Activated T-cell treated with anti-CD3 and anti-CD28 coated beads, Interleukin-2, amount 50 U/mL, for 1 hour (primary cell): ENCODE results near the gene PRKCB.
"Not testable (repeated sequence)": the region's sequence is repeated elsewhere in the genome, so short reads cannot be mapped to it uniquely, and the experiment has no call there.

ENCODE experiments used
- DNase-seq: peaks from one replicate; pipeline ENCODE4 v3.0.0-alpha.2; 2020

The PRKCB gene

DNA sequence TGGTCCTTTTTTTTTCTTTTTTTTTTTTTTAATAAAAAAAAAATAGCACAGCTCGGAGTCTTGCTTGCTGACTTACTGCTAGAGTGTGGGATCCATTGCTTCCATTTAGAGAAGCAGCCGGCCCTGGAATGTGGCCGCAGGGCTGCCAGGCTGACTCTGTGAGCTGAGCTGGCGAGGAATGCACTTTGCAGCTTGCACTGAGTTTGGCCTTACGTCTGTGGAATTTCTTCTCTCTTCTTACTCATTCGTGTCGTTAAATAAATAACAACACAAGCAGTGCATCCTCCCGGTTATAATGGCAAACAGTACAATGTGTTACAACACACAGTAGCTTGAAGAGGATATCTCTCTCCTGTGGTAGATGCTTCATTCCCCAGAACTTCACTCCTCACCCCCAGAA lies 69.2 kb downstream of the PRKCB start:
- no peak for DNase-seq

DNA sequence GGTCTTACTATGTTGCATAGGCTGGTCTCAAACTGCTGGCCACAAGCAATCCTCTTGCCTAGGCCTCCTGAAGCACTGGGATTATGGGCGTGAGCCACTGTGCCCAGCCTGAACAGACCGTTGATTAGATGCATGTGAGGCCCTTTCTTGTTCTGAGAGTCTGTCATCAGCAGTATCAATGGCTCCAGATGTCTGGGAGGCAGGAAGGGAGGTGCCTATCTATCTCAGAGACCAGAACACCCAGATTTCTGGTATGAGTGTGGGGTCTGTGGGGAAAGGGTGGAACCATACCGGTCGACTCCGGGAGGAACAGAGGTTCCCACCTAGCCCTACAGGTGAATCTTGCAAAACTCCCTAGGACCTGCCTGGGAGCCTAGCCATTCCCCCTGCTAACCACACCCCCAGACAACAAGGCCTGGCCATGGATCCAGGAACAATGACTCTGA lies 71.7 kb downstream of the PRKCB start:
- DNase-seq: no peak

DNA sequence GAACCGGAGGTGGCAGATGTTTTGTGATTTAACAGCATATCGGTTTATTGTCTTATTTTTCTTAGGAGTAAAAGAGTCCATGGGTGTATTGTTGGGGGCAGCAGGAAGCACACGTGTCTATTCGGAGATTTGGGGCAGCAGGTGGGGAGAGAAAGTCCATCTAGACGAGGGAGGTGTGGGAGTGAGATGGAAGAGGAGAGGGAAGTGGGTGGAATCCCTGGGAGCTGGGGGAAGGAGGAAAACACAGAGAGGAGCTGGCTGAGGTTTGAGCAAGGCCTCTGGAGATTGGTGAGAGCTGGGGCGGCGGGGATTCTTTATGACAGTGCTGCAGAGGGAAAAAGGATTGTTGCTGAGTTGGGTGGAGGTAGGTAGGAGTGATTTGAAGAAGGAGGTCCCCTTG lies 72.1 kb downstream of the PRKCB start:
- DNase-seq: no peak

DNA sequence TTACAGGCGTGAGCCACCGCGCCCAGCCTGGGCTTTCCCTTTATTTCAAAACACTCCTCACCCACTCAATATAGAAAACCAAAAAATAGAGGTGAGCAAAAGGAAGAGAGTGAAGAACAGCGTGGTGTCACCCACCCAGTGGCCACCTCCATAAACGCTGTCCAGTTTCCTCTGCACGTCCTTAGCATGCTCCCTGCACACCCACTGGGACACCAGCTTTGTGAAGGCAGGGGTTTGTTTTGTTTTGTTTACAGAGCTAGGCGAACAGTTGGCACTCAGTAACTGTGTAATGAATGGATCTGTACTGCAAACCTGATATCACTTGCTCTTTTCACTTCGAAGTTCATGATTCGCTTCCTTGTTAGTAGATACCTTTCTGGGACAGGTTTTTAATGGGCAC lies 73.0 kb downstream of the PRKCB start:
- no peak for DNase-seq

DNA sequence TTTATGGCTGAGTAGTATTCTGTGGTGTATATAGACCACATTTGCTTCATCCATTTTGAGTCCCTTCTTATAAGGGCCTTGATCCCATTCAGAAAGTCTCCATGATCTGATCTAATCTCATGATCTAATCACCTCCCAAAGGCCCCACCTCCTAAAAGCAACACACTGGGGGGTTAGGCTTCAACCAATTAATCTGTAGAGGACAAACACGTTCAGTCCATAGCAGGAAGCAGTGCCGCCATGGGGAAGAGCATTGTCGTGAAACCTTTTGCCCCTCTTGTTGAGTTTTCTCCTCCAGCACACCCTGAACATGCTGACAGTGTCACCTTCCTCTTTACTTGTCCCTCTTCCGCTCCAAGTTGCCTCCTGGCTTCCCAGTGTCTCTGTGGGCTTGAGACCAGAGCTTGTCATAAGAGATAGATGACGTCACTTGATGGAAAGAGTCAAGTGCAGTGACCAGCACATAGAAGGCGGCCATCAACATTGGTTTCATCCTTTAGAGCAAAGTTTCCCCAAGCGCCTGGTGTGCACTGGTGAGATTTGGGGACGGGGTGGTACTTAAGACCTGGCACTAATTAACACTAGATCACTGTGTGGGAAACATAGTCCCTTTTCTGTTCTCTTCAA lies 74.1 kb downstream of the PRKCB start:
- DNase-seq: no peak

DNA sequence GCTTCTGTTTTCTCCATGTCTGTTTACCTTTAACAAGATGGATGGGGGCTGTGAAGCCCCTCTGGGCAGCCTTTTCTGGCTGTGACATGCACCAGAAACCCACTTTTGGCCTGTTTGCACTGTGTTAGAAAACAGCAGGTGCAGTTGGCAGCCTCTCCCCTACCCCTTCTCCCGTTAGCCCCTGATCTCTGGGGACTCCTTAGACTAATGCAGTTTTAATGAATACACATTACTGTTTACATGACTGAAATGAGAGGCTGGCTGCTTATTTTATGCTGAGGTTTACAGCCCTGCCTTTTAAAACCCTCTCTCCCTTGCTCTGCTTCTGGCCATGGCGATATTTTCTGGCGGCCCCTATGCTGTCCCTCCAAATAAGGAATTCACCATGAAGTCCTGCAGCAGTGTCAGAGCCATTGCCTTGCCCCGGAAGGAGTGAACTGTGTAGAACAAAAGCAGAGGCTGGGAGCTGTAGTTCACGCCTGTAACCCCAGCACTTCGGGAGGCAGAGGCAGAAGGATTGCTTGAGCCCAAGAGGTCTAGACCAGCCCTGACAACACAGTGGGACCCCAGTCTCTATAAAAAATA lies 79.3 kb downstream of the PRKCB start:
- no peak for DNase-seq

DNA sequence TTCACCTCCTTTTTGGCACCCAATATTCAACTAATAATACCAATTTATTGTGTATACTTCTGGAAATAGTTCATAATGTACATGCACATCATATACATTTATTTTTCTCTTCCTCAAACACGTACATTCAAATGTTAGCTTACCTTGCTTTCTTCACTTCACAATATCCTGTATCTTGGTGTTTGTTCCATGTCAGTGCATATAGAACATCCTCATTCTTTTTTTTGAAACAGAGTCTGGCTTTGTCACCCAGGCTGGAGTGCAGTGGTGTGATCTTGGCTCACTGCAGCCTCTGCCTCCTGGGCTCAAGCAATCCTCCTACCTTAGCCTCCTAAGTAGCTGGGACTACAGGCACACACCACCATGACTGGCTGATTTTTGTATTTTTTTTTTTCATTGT lies 80.8 kb downstream of the PRKCB start:
- not testable (repeated sequence) for DNase-seq

DNA sequence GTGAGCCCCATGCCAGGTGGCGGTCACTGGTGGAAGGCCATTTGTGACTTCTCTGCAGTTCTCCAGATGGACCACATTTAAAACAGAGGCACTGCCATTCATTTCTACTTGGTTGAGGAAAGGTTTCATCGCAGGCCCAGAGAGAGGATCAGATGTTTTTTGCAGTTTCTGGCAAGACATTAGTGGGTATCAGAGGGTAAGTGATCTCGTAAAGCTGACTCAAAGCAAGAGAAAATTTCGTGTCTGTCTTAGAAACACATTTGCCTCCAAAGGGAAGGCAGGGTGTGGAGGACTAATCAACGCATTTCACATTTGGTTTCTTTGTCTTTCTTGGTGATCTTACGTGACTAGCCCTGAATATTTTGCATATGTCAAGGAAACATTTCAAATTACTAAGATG lies 81.8 kb downstream of the PRKCB start:
- DNase-seq: no peak

DNA sequence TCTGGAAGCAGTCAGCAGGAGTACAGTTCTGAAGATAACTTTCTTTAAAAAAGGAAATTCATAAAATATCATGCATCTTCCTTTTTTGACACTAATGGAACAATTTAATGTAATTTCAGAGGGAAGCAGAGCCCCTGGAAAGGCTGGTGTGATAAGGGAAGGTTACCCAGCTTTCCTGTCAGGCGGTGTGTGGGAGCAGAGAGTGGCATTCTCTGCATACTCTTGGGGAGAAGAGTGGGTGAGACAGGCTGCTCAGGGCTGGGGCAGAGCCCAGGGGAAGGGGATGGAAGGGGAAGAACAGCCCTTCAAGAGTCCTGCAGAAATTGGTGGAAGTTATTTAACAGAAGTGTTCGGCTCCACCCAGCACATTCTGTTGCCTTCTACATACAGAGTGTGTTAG lies 84.7 kb downstream of the PRKCB start:
- DNase-seq: no peak

DNA sequence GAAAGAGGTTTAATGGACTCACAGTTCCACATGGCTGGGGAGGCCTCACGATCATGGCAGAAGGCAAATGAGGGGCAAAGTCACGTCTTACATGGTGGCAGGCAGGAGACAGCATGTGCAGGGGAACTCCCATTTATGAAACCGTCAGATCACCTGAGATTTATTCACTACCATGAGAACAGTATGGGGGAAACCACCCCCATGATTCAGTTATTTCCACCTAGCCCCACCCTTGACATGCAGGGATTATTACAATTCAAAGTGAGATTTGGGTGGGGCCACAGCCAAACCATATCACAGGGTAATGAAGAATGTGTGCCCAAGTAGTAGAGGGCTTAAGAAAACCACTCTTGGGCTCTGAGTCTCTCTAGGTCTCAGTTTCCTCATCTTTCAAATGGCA lies 85.1 kb downstream of the PRKCB start:
- no peak for DNase-seq

DNA sequence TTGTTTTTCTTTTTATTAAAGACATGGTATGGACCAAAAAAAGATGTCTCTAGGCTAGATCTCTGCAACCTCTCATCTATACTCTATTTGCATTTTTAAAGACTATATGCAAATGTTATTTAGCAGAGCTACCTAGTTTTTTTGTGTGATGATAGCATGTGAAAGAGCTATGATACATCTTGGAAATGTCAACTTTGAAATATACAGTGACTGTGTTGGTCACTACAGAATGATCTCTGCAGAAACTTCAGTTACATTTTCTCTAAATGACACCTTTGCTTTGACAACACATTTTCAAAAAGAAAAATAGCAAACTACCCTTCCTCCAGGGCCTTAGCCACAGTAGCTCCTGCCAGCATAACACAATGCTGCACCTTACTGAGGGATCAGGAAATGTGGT lies 86.6 kb downstream of the PRKCB start:
- DNase-seq: no peak

DNA sequence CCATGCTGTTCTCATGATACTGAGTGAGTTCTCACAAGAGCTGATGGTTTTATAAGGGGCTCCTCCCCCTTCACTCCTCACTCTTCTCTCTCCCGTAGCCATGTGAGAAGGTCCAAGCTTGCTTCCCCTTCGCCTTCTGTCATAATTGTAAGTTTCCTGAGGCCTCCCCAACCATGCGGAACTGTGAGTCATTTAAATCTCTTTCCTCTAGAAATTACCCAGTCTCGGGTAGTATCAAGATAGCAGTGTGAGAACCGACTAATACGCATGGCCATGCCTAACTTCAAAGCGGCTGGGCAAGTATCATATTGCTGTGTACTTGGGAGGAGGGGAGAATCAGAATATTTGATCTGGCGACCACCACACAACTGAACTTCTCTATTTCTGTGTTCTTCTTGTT lies 88.3 kb downstream of the PRKCB start:
- no peak for DNase-seq

DNA sequence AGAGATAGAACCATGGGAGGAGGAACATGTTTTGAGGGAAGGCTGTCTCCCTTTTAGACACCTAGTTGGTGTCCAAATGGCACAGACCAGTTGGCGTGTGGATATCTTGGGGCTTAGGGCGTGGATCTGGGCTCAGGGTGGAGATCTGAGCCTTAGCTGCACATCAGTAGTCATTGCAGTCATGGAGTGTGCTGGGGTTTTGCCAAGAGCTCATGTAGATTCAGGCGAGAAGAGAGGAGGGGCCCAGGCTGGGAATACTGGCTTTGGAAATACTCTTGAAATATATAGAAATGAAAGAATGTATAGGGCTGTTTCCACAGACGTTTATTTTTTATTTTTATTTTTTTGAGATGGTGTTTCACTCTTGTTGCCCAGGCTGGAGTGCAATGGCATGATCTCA lies 92.0 kb downstream of the PRKCB start:
- DNase-seq: no peak

DNA sequence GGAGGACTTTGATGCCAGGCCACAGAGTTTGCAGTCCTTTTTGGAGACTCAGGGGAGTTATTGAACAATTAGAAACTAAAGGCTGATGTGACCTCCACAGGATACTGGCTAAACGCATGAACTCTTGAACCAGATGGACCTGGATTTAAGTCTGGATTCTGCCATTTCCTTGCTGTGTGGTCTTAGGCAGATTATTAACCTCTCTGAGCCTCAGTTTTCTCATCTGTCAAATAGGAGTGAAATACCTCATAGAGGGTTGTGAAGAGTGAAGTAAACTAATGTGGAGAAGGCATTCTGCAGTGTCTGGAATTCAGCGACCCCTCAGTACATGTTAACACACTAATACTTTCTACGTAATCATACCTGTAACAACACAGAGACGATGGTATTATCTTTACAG lies 93.5 kb downstream of the PRKCB start:
- DNase-seq: no peak

DNA sequence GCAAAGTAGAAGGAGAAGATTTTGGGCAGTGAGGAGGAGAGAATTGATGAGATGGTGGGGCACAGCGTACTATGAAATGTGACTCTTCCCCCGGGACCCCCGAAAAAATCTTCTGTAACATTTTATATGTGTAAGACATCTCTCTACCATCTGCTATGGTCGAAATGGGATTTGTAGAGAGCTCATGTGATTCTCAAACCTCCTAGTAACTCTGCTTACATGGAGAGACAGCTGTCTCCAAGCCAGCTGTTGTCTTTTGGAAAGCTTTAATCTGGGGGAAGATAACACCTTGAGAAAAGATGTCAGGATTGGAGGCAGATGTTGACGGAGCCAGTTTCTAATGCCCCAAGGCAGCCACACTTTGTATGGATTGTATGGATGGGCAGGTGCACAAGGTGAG lies 94.1 kb downstream of the PRKCB start:
- DNase-seq: no peak

DNA sequence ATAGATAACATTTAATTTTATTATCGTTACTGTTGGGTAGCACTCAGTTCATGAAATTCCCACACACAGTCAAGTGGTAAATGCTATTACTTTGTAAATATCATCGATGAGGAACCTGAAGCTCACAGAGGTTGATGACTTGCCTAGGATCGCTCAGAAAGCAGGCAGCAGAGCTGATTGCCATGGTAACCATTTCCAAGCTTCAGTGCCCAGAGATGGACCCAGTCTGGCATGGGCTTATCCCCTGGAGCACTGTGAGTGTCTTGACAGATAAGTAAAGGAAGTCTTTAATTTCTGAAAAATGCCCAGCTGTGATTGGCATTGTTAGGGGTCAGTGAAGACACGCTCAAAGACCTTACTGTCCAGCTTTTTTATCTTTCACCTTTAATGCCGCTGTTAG lies 95.0 kb downstream of the PRKCB start:
- no peak for DNase-seq

DNA sequence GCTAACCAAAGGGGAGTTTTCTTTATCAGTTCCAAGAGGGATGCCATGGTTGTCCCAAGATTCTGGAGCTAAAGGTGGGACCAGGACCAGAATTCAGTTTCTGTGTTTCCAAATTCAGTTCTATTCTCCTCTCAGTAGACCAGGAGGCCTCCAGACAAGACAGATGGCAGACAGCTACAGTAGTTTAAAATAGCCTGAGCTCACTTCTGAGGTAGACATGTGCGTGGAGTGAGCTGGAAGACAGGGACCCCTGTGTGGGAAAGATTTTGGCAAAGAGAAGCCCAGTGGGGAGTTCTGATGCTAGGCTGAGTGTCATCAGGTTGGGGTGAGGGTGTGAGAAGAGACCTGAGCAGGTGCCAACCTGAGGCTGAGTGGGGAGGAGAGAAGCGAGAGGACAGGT lies 95.4 kb downstream of the PRKCB start:
- no peak for DNase-seq

DNA sequence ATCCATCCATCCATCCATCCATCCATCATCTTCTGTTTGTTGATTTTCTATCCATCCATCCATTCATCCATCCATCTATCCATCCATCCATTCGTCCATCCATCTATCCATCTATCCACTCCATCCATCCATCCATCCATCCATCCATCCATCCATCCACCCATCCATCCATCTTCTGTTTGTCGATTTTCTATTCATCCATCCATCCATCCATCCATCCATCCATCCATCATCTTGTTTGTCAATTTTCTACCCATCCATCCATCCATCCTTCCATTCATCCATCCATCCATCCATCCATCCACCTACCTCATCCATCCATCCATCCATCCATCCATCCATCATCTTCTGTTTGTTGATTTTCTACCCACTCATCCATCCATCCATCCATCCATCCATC lies 97.9 kb downstream of the PRKCB start:
- not testable (repeated sequence) for DNase-seq

DNA sequence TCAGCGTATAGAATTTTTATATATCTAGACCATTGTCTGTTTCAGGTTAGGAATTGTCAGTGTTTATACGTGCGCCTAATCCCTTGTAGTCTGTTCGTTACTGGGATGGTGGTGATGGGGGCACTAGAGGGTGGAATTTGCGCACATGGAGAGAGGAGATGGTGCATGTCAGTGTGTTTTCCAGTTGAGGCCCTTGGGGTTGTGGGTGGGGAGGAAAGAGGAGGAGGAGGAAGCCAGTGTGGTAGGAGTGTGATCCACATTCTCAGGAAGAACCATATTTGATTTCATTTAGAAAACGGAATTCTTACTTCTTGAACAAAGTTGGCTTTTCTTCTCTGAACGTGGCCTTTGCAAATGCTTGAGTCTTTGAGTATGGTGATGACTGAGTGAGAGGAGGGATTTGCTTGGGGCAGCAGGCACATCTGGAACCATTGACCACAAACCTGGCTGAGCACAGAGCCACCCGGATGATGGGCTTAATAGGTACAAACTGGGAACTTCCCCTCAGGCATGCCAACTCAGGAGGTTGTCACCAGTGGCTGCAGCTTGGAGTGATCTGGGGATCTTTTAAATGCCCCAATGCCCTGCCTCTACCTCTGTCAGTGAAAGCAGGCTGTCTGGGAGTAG lies 98.9 kb downstream of the PRKCB start:
- DNase-seq: no peak

DNA sequence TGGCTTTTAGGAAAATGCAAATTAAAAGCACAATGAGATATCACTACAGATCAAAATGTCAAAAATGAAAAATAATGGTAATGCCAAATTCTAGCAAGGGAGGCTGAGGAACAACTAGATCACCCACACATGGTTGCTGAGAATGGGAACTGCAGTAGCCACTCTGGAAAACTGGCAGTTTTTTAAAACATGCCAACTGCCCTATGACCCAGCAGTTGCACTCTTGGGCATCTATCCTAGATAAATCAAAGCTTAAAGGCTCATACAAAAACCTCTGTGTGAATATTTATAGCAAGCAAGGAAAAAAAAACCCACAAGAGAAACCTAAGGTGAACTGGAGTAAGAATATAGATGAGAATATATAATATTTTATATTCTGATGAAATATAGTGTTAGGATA lies 104.3 kb downstream of the PRKCB start:
- DNase-seq: no peak

DNA sequence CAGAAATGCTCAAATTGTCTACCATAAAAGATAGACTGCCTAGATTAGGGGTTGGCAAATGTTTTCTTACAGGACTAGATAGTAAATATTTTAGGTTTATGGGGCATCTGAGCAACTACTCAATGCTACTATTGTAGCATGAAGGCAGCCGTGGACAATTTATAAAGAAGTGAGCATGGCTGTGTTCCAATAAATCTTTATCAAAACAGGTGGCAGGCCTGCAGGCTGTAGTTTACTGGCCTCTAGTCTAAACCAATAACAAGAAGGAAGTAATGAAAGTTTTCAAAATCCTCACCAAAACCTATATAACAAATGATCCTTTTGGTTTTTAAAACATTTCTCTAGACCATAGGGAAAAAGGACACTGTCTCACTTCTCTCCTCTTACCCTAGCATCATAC lies 105.2 kb downstream of the PRKCB start:
- no peak for DNase-seq

DNA sequence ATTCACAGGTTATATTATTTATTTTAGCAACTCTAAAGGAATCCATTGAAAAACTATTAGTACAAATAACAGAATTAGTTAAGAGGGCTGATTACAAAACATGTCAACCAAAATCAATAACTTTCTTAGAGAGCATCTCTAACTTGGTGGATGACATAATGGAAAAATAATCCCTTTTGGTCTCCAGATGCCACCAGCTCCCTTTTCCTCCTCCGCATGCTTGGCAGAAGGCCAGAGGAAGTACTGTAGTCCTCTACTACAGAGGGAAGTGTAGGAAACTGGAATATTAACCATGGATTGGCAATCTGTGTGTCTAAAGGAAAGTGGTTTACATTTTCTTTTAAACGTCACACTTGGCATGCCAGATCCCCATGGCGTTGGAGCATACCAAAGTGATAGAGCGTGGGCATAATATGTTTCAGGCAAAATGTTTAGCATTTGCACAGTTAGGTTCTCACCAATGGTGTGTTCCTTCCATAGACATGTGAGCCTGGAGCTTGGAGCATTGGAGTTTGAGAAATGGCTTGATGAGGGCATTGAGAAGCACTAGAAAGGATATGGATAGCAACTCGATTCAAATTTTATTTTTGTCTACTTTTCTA lies 106.3 kb downstream of the PRKCB start:
- no peak for DNase-seq

DNA sequence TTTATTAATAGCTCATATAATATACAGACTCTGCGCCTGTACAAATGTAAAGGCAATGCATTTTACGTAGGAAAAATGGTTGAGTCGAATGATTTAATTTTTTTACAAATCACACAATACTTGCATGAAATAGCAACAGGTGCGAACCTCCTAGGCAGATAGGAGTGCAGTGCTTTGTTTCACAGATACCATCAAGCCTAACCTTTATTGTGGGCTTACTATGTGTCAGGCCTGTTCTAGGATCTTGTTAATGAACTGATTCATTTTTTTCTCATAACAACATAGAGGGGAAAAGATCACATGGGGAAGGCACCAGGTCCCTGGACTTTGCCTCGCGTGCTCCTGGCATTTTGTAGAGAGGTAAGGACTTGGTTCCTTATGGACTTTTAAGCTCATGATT lies 107.8 kb downstream of the PRKCB start:
- DNase-seq: no peak

DNA sequence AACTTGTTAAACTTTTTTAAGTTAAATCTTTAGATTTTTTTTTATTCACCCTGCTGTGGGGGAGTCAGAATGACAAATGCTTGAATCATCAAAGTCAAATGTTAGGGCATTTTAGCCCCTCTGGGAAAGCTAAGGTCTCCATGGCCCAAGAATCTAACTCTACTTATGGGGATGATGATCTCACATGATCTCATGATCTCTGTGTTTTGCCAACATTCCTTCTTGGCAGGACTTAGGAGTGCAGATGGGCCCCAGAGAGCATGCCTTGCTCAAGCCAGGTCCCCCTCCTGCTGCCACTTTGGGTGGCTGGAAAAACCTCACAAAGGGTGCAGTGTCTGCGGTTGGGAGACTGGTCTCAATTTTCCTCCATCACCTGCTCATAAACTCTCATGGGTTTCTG lies 108.6 kb downstream of the PRKCB start:
- no peak for DNase-seq

DNA sequence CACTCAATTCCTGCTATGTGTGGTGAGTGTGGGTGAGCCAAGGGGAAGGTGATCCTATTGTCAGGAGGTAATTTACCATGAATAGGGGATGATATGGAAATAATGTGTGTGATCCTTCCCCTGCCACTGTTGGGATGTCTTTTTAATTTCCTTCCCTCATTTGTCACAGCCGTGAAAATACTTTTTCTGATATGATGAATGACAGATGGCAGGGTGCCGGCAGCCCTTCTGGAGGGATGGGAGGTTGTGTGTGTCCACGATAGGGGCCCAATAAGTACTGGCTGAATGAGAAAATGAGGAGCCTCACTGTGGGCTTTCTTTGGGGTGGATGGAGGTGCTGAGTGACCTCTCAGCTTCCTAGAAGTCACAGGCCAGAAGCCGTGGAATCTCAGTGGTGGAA lies 109.5 kb downstream of the PRKCB start:
- no peak for DNase-seq
